Activated CD4-positive, alpha-beta T cell treated with anti-CD3 and anti-CD28 coated beads for 36 hours (primary cell): ENCODE results near the gene OR2M4. TPM values are rescaled to one million over a fixed set of nuclear protein-coding genes. Genes with fewer than 3 reads are reported as not detected.
"Not testable (repeated sequence)": the region's sequence is repeated elsewhere in the genome, so short reads cannot be mapped to it uniquely, and the experiment has no call there.

Experiments
- ATAC-seq: fragments of 200-7000 bp; cut with Tn5 transposase; one replicate; pipeline ENCODE4 v1.10.0; 2021; ENCODE audit warnings: mild to moderate bottlenecking, moderate library complexity
- CTCF ChIA-PET: fragments of 350-600 bp; sonication (Branson Sonifier 250); formaldehyde crosslinking; loops from one replicate; lab custom pipeline; 2021; ENCODE audit warnings: antibody characterized with exemption; lab: Charles Lee
- POLR2A ChIA-PET: fragments of 350-600 bp; sonication (Branson Sonifier 250); formaldehyde crosslinking; loops from one replicate; lab custom pipeline; 2021; ENCODE audit warnings: antibody characterized with exemption, inconsistent platforms; lab: Charles Lee
- DNase-seq: peaks from one replicate; pipeline ENCODE4 v3.0.0-alpha.2; 2020
- H3K27ac Mint-ChIP-seq: one replicate; pipeline ENCODE4 v1.8.0; 2021; ENCODE audit warnings: mixed read lengths
- H3K27me3 Mint-ChIP-seq: one replicate; pipeline ENCODE4 v1.8.0; 2021; ENCODE audit warnings: mixed read lengths
- H3K36me3 Mint-ChIP-seq: one replicate; pipeline ENCODE4 v1.8.0; 2021; ENCODE audit warnings: low read depth, mixed read lengths
- H3K4me1 Mint-ChIP-seq: one replicate; pipeline ENCODE4 v1.8.0; 2021; ENCODE audit warnings: mixed read lengths
- H3K4me3 Mint-ChIP-seq: one replicate; pipeline ENCODE4 v1.8.0; 2021; ENCODE audit warnings: mild to moderate bottlenecking, moderate library complexity, mixed read lengths
- H3K9me3 Mint-ChIP-seq: one replicate; pipeline ENCODE4 v1.8.0; 2021; ENCODE audit warnings: low read depth, mixed read lengths
- intact Hi-C, 2 experiments: fragments of 100-400 bp; cut with DNase I in 1 of 2; cut with micrococcal nuclease in 1 of 2; formaldehyde crosslinking; loops; one replicate each; pipeline versions ENCODE4 v1.14.2 to v1.15.1; 2022 to 2024; cut with DNase I, micrococcal nuclease
- total RNA-seq, 2 experiments: library from RNA; stranded (reverse); gene quantifications; one replicate each; pipeline ENCODE4 v1.2.3, GENCODE V29; 2021

Gene OR2M4, protein sequence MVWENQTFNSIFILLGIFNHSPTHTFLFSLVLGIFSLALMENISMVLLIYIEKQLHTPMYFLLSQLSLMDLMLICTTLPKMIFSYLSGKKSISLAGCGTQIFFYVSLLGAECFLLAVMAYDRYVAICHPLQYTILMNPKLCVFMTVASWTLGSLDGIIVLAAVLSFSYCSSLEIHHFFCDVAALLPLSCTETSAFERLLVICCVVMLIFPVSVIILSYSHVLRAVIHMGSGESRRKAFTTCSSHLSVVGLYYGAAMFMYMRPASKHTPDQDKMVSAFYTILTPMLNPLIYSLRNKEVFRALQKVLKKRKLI
- not detected for total RNA-seq

GRCh38 chr1:248231117-248231516, at the start of gene OR2M4:
Gene OR2M4 (plus strand): TSS chr1:248231417. CDS start chr1:248238929, 7,512 bp downstream.
- Mint-ChIP-seq H3K4me3 (no peak within 1 kb of the TSS), H3K27me3 (peaks cover 13% of the 10 kb centered on the region), H3K36me3 (no peaks in the 10 kb centered on the region), H3K27ac (no peak within 1 kb of the TSS), H3K9me3 (no peaks in the 10 kb centered on the region), H3K4me1 (no peaks in the 10 kb centered on the region)
- no peak for ATAC-seq
- ChIA-PET POLR2A (interaction anchor here (0.6 kb wide), 1 partner anchor 146 kb away, joined by 4 read pairs; no protein-coding TSS in a partner anchor), CTCF (no interaction called here)
- intact Hi-C loops: no loop called here
- no peak for DNase-seq

GRCh38 chr1:248183996-248184395, 47.2 kb upstream of the OR2M4 start:
- CTCF ChIA-PET: no interaction called here
- POLR2A ChIA-PET: no interaction called here
- no peak for DNase-seq
- H3K4me1 Mint-ChIP-seq: no peaks in the 10 kb centered on the region
- ATAC-seq: no peak
- H3K27me3 Mint-ChIP-seq: peaks cover 6% of the 10 kb centered on the region
- H3K36me3 Mint-ChIP-seq: no peaks in the 10 kb centered on the region
- H3K27ac Mint-ChIP-seq: no peak overlapping the region
- no peaks in the 10 kb centered on the region for H3K9me3 Mint-ChIP-seq
- H3K4me3 Mint-ChIP-seq: no peak overlapping the region
- intact Hi-C loops: no loop called here

DNA sequence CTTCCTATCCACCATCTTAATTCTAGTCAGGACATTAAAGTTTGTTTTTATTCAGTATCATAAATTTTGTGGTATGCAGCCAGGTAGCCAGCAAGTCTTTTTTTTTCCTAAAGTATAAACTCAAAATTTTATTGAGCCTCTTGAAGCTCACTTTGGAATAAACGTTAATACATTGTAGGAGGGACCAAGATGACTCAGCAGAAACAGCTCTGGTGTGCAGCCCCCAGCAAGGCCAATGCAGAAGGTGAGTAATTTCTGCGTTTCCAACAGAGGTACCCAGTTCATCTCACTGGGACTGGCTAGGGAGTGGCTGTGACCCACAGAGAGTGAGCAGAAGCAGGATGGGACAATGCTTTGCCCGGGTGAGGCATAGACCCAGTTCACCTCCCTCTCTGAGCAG, 43.9 kb upstream of the OR2M4 start:
- Mint-ChIP-seq H3K4me3 (no peak overlapping the region), H3K4me1 (no peaks in the 10 kb centered on the region), H3K27ac (no peak overlapping the region), H3K36me3 (no peaks in the 10 kb centered on the region), H3K9me3 (no peaks in the 10 kb centered on the region), H3K27me3 (peaks cover 10% of the 10 kb centered on the region)
- ChIA-PET POLR2A (no interaction called here), CTCF (no interaction called here)
- ATAC-seq: no peak
- DNase-seq: no peak
- intact Hi-C loops: no loop called here

DNA sequence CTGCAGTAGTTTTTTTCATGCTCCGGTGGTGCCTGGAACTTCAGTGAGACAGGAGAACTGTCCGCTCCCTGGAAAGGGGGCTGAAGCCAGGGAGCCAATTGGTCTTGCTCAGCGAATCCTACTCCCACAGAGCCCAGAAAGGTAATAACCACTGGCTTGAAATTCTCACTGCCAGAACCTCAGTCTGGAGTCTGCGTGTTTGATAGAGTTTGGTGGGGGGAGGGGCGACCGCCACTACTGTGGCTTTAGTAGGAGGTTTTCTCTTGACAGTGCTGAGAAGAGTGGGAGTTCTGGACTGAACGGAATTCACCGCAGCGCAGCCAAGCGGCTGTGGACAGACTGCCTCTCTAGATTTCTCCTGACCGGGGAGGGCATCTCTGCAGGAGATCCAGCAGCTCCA, 42.2 kb upstream of the OR2M4 start:
- no peak overlapping the region for H3K4me3 Mint-ChIP-seq
- no peaks in the 10 kb centered on the region for H3K4me1 Mint-ChIP-seq
- H3K36me3 Mint-ChIP-seq: no peaks in the 10 kb centered on the region
- CTCF ChIA-PET: interaction anchor here (0.7 kb wide), 1 partner anchor 12 kb away, joined by 4 read pairs; no protein-coding TSS in a partner anchor
- intact Hi-C loops: no loop called here
- DNase-seq (no peak), ATAC-seq (no peak)
- H3K27me3 Mint-ChIP-seq: peaks cover 10% of the 10 kb centered on the region
- POLR2A ChIA-PET: no interaction called here
- H3K27ac Mint-ChIP-seq: no peak overlapping the region
- peaks cover under 1% of the 10 kb centered on the region for H3K9me3 Mint-ChIP-seq

GRCh38 chr1:248194117-248194516, 37.1 kb upstream of the OR2M4 start:
- Mint-ChIP-seq H3K36me3 (no peaks in the 10 kb centered on the region), H3K4me1 (no peaks in the 10 kb centered on the region), H3K4me3 (no peak overlapping the region), H3K27ac (no peak overlapping the region), H3K9me3 (peaks cover 8% of the 10 kb centered on the region), H3K27me3 (peaks cover 3% of the 10 kb centered on the region)
- intact Hi-C loops: no loop called here
- DNase-seq: no peak
- ChIA-PET CTCF (no interaction called here), POLR2A (no interaction called here)
- ATAC-seq: no peak

- intact Hi-C loops: no loop called here
- CTCF ChIA-PET: no interaction called here
- H3K27me3 Mint-ChIP-seq: no peaks in the 10 kb centered on the region
- H3K9me3 Mint-ChIP-seq: peaks cover 8% of the 10 kb centered on the region
- no peak for ATAC-seq
- H3K4me3 Mint-ChIP-seq: no peak within 1 kb of the TSS
- no peaks in the 10 kb centered on the region for H3K4me1 Mint-ChIP-seq
- no peaks in the 10 kb centered on the region for H3K36me3 Mint-ChIP-seq
- H3K27ac Mint-ChIP-seq: no peak within 1 kb of the TSS
- POLR2A ChIA-PET: no interaction called here
- DNase-seq: no peak
Observed at GRCh38 chr1:248196965-248197364, 34.3 kb upstream of the OR2M4 start, which contains the start of gene OR2M3. Gene OR2M3 (plus strand): TSS chr1:248197265. CDS start chr1:248203068, 5,803 bp downstream.

GRCh38 chr1:248215880-248216279, 15.3 kb upstream of the OR2M4 start:
- Mint-ChIP-seq H3K4me1 (no peaks in the 10 kb centered on the region), H3K4me3 (no peak overlapping the region), H3K27ac (no peak overlapping the region), H3K36me3 (no peaks in the 10 kb centered on the region), H3K27me3 (peaks cover 6% of the 10 kb centered on the region), H3K9me3 (peaks cover 2% of the 10 kb centered on the region)
- ChIA-PET CTCF (no interaction called here), POLR2A (no interaction called here)
- no peak for ATAC-seq
- intact Hi-C loops: no loop called here
- no peak for DNase-seq

GRCh38 chr1:248225537-248225936, 5.7 kb upstream of the OR2M4 start:
- Mint-ChIP-seq H3K36me3 (no peaks in the 10 kb centered on the region), H3K4me1 (no peaks in the 10 kb centered on the region), H3K27ac (no peak overlapping the region), H3K4me3 (no peak overlapping the region), H3K27me3 (peaks cover 6% of the 10 kb centered on the region), H3K9me3 (no peaks in the 10 kb centered on the region)
- intact Hi-C loops: no loop called here
- ChIA-PET POLR2A (no interaction called here), CTCF (no interaction called here)
- no peak for ATAC-seq
- no peak for DNase-seq

- Mint-ChIP-seq H3K9me3 (no peaks in the 10 kb centered on the region), H3K4me1 (no peaks in the 10 kb centered on the region)
- no peak for ATAC-seq
Observed at GRCh38 chr1:248229360-248229908, 1.8 kb upstream of the OR2M4 start.

GRCh38 chr1:248239478-248239877, 8.3 kb downstream of the OR2M4 start:
- DNase-seq: no peak
- H3K9me3 Mint-ChIP-seq: no peaks in the 10 kb centered on the region
- POLR2A ChIA-PET: no interaction called here
- no peak for ATAC-seq
- intact Hi-C loops: no loop called here
- no peak overlapping the region for H3K27ac Mint-ChIP-seq
- H3K4me3 Mint-ChIP-seq: no peak overlapping the region
- peaks cover 2% of the 10 kb centered on the region for H3K4me1 Mint-ChIP-seq
- peaks cover 8% of the 10 kb centered on the region for H3K27me3 Mint-ChIP-seq
- H3K36me3 Mint-ChIP-seq: no peaks in the 10 kb centered on the region
- CTCF ChIA-PET: no interaction called here

More at GRCh38 chr1:248229360-248229908, 1.8 kb upstream of the OR2M4 start:
- Mint-ChIP-seq H3K36me3 (no peaks in the 10 kb centered on the region), H3K27ac (no peak overlapping the region), H3K4me3 (no peak overlapping the region), H3K27me3 (peaks cover 11% of the 10 kb centered on the region)
- intact Hi-C loops: no loop called here
- POLR2A ChIA-PET: no interaction called here
- no peak for DNase-seq
- CTCF ChIA-PET: no interaction called here

- peaks cover 8% of the 10 kb centered on the region for H3K27me3 Mint-ChIP-seq
- ATAC-seq (peak; percentile 55), DNase-seq (peak; percentile 42)
- intact Hi-C loops: loop anchor here (1.0 to 5.0 kb wide), 6 partner anchors 306 to 564 kb away; no protein-coding TSS in a partner anchor
- H3K4me1 Mint-ChIP-seq: peaks cover 2% of the 10 kb centered on the region
- no peak overlapping the region for H3K27ac Mint-ChIP-seq
- POLR2A ChIA-PET: no interaction called here
- no peaks in the 10 kb centered on the region for H3K36me3 Mint-ChIP-seq
- H3K4me3 Mint-ChIP-seq: no peak overlapping the region
- CTCF ChIA-PET: interaction anchor here (0.6 to 1.6 kb wide), 13 partner anchors 8 to 641 kb away, joined by 3 to 11 read pairs (median 4); partner anchors contain the start of gene OR14C36
- H3K9me3 Mint-ChIP-seq: no peaks in the 10 kb centered on the region
Observed at GRCh38 chr1:248243204-248243603, 12.0 kb downstream of the OR2M4 start.

GRCh38 chr1:248259309-248259708, 28.1 kb downstream of the OR2M4 start:
- H3K27me3 Mint-ChIP-seq, H3K4me3 Mint-ChIP-seq, H3K4me1 Mint-ChIP-seq, POLR2A ChIA-PET, ATAC-seq, CTCF ChIA-PET, intact Hi-C loops, H3K27ac Mint-ChIP-seq, DNase-seq, H3K36me3 Mint-ChIP-seq: not testable (repeated sequence)
- H3K9me3 Mint-ChIP-seq: peaks cover 12% of the 10 kb centered on the region
